Stimulated activated CD4-positive, alpha-beta T cell treated with anti-CD3 and anti-CD28 coated beads, Interleukin-1b, Interleukin-23, amount 100 ng/mL, for 24 hours (primary cell): ENCODE data around the gene CACNA2D3.
"Not testable (repeated sequence)": the region's sequence is repeated elsewhere in the genome, so short reads cannot be mapped to it uniquely, and the experiment has no call there.

Experiments
- DNase-seq, 4 experiments: peaks; one replicate each; pipeline ENCODE4 v3.0.0-alpha.2; 2020; ENCODE audit warnings: low read depth in 4 of 4, low spot score in 1 of 4

CACNA2D3 gene

GRCh38 chr3:54122324-54123002, at the start of gene CACNA2D3:
Gene CACNA2D3, plus strand, starts transcription at chr3:54122552.
- DNase-seq: no peak

GRCh38 chr3:54073386-54073785, 49.0 kb upstream of the CACNA2D3 start:
- DNase-seq: no peak

- no peak for DNase-seq
Observed at GRCh38 chr3:54079314-54079713, 43.0 kb upstream of the CACNA2D3 start.

- DNase-seq: no peak
Observed at GRCh38 chr3:54079730-54080325, 42.5 kb upstream of the CACNA2D3 start.

GRCh38 chr3:54083921-54084320, 38.4 kb upstream of the CACNA2D3 start:
- DNase-seq: no peak

- DNase-seq: no peak
Observed at GRCh38 chr3:54085936-54086335, 36.4 kb upstream of the CACNA2D3 start.

GRCh38 chr3:54086652-54087405, 35.5 kb upstream of the CACNA2D3 start:
- no peak for DNase-seq

GRCh38 chr3:54087581-54088410, 34.6 kb upstream of the CACNA2D3 start:
- no peak for DNase-seq

- DNase-seq: no peak
Observed at GRCh38 chr3:54093491-54094248, 28.7 kb upstream of the CACNA2D3 start.

- no peak for DNase-seq
Observed at GRCh38 chr3:54094926-54095325, 27.4 kb upstream of the CACNA2D3 start.

- DNase-seq: no peak
Observed at GRCh38 chr3:54099381-54099780, 23.0 kb upstream of the CACNA2D3 start.

- no peak for DNase-seq
Observed at GRCh38 chr3:54104084-54104483, 18.3 kb upstream of the CACNA2D3 start.

- DNase-seq: not testable (repeated sequence)
Observed at GRCh38 chr3:54116129-54116528, 6.2 kb upstream of the CACNA2D3 start.

GRCh38 chr3:54120657-54121413, 1.5 kb upstream of the CACNA2D3 start:
- no peak for DNase-seq

- DNase-seq: no peak
Observed at GRCh38 chr3:54121414-54122323, 683 bp upstream of the CACNA2D3 start.

- DNase-seq: no peak
Observed at GRCh38 chr3:54123003-54123775, 837 bp downstream of the CACNA2D3 start.

GRCh38 chr3:54123776-54124196, 1.4 kb downstream of the CACNA2D3 start:
- DNase-seq: no peak

- DNase-seq: no peak
Observed at GRCh38 chr3:54125300-54125699, 2.9 kb downstream of the CACNA2D3 start.
